DOHH2 (cell line): ENCODE results near the gene REC114.

ENCODE experiments used
- CTCF ChIP-seq: fragments of 200-600 bp; sonication (generic); IDR thresholded peaks from one replicate; pipeline ENCODE4 v1.5.1; 2014; ENCODE audit warnings: antibody characterized with exemption, mild to moderate bottlenecking, low read depth, low read length; ENCODE audit not compliant: poor library complexity, severe bottlenecking
- EZH2phosphoT487 ChIP-seq: fragments of 200-600 bp; sonication (generic); IDR thresholded peaks from 2 replicates; pipeline ENCODE4 v1.6.1; 2017; ENCODE audit warnings: borderline replicate concordance, mild to moderate bottlenecking, antibody characterized with exemption, low read length, moderate library complexity, mixed read lengths

GRCh38 chr15:73607405-73607804 lies 164.4 kb downstream of the REC114 start:
- TF ChIP-seq CTCF (no peak), EZH2phosphoT487 (no peak)
